NCI-H82 treated with DMSO at 0.1 percent for 48 hours (cell line): ENCODE data around the gene KRTAP10-10.
"Not testable (repeated sequence)": the region's sequence is repeated elsewhere in the genome, so short reads cannot be mapped to it uniquely, and the experiment has no call there.

ENCODE experiments used
- DNase-seq: peaks from one replicate; lab custom pipeline; 2025; ENCODE audit not compliant: unreplicated experiment; lab: John Stamatoyannopoulos, UW

KRTAP10-10 gene

DNA sequence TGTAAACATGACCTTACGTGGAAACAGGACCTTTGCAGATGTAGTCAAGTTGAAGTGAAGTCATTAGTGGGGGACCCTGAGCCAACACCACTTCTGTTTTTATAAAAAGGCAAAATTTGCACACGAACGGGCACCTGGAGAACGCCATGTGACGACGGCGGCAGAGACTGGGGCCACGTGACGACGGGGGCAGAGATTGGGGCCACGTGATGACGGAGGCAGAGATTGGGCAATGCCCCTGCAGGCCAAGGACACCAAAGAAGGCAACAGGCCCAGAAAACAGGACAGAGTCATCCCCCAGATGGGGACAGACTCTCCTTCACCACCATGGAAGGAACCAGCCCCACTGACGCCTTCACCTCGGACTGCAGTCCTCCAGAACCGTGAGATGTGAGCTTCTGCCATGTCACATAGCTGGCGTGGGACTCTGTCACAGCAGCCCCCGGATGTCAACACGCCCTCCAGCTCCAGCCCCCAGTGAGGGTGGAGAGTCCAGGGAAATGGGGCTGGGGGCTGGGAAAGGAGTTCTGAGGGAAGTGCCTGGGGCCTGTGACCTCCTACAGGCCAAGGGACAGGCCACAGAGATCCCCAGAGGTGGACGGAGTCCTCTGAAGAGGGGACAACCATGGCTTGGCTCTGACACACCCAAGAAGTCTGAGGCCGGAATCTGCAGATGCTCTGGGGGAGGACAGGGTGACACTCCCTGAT, 13.3 kb downstream of the KRTAP10-10 start:
- no peak for DNase-seq

DNA sequence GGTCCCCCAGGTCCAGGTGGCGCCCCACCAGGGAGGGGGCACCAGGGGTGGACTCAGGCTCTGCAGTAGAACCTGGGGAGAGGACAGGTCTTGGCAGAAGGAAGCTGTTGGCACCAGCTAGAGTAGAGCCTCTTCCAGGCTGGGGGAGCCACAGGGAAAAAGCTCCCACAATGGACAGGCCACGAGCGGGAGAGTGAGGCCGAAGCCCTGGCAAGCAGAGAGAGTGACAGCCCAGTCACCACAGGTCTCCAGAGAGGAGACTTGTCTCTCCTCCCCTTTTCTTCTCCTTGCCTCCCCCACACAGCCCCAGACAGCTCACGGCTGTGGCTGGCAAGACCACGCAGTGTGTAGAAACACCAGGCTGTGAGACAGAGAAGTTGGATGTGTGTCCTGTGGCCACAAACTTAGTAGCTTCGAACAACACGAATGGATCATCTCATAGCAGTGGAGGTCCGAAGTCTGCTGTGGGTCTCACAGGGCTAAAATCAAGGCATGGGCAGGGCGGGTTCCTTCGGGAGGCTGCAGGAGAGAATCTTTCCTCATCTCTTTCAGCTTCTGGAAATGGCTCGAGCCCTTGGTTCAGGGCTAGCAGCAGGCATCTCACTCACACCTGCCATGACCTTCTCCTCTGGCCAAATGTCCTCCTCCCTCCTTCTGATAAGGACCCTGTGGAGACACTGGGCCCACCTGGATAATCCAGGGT, 14.0 kb downstream of the KRTAP10-10 start:
- DNase-seq, result no peak

DNA sequence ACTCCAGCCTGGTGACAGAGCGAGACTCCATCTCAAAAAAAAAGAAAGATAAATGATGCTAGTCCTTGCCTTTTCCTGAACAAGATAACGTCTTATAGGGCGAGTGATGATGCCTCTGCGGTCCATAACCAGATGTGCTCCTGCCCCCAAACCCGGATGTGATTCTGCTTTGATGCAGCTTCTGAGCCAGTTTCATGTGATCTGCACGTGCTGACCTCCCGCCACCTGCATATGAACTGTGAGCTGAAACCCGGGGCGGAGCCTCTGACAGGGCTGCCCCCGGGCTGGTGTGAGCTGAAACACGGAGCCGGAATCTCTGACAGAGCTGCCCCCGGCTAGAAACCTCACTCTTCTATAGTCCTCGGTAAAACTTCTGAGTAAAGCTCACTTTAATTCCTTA, 16.0 kb downstream of the KRTAP10-10 start:
- DNase-seq, result no peak

DNA sequence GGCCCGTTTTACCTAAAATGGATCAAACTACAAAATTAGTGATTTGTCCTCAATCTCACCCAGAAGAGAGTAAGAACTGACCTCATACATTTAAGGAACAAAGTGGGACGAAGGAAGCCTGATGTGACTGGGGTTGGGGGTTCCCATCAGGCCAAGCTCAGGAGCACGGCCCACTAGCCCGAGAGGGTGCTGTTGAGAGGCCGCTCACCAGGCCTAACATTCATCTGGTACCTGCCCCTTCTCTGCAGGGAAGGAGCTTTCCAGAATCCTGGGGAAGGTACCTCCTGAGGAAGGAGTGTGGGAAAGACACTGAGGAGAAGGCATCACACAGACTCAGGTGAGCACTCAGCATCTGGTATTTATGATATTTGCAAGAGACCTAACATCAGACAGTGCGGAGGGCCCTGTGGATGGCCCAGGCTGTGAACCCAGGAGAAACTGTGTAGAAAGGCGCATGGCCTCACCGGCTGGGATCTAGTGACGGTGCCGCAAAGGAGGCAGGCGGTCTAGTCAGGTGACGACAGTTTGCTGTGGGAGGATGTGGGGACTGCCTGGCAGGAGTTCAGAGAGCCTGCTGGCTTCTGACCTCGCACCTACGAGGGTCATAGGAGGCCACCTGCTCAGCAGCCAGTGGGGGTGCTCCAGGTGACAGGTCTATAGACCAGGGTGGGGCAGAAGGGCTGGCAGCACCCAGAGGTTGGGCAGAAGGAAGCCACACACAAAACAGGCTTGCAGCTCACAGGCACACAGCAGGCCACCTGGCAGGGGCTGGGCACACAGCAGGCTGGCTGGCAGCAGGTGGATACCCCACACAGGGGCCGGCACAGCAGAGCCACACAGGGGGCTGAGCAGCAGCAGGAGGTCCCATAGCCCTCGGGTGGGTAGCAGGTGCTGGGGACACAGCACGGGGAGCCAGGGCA, 16.8 kb downstream of the KRTAP10-10 start:
- DNase-seq, result no peak

DNA sequence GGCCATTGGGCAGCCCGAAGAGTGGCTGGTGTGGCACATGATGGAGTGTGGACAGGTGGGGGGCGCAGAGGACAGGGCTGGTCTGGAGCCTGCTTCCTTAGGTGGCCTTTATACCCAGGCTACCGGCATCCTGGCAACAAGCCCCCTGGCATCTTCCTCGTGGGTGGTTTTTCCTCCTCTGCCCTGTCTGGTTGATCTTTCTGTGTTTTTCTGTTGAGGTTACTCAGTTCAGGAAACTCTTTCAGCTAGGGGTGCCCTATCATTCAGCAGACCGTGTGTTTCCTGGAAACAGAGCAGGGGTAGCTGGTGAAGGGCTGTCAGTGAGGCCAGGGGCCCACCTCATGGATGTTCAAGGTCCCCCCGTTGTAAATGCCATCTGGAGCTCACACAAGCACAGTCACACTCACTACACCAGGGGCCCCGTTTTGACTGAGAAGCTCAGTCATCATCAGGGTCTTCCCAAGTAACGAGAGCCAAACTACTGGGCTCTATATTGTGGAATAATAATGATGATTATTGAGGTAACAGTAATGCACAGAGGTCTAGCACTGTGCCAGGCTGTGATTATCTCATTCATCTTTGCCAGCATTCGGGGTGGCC, 17.5 kb downstream of the KRTAP10-10 start, which contains the start of gene KRTAP12-4:
TSS of gene KRTAP12-4 (minus strand) at position 84 of the 600 bp plus-strand sequence. CDS start at position 39, 45 bp downstream.
- no peak for DNase-seq

DNA sequence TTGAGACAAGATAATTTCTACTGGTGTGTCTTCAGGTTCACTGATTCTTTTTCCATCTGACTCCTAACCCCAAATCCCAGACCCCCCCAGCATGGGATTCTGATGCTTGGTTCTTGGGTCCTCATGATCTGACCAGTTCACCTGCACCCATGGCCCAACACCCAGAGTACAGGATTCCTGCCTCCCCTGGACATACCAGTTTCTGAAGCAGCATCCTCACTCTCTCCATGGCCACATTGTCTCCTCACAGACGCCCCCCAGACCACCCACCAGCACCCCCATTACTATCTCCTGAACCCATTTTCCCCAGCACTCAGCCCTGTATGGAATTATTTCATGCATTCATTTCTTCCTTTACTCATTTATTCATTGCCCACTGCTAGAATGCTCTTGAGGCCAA, 19.7 kb downstream of the KRTAP10-10 start:
- no peak for DNase-seq

DNA sequence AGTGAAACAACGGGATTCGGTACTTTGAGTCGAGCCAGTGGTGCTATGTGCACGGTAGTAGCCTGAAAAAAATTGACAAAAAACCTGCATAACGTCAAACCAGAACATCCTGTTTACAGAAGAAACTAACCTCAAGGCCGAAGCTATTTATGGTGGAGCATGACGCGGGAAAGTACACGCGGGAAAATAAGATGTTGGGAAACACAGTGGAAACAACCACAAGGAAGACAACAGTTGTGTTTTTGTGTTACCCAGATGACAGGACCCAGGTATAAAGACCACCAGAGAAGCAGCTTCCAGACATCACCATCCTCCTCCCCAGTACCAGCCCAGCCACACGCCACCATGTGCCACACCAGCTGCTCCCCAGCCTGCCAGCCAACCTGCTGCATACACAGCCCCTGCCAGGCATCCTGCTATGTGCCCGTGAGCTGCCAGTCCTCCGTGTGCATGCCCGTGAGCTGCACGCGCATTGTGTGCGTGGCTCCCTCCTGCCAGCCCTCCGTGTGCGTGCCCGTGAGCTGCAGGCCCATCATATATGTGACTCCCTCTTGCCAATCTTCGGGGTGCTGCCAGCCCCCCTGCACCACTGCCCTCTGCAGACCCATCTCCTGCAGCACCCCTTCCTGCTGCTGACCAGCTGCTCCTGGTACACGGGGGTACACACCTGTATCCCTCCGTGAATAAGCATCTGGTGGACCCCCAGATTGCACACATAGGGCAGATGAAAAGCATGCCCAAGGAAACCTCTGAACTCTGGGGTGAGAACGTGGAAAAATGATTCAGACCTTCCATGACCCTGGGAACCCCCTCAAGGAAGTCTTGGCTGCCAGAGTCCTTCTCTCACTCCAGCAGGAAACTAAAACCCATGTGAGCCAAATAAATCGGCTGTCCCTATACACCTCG, 20.7 kb downstream of the KRTAP10-10 start, which contains the start of gene KRTAP12-3:
TSS of gene KRTAP12-3 (plus strand) at position 298 of the 906 bp plus-strand sequence. CDS start at position 346, 48 bp downstream.
- no peak for DNase-seq

DNA sequence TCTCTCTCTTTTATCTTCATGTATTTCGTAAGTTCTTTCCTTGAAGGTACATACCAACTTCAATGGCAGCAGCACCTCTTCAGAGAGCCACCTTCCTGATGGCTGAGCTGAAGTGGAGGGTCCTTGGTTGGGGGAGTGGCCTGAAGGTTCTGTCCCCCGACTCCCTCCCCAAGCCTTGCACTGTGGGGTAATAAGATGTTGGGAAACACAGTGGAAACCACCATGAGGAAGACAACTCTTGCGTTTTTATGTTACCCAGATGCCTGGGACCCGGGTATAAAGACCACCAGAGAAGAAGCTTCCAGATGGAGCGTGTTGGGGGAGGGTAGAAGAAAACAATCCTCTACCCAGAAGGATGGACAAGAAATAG, 21.4 kb downstream of the KRTAP10-10 start:
- DNase-seq, result no peak

DNA sequence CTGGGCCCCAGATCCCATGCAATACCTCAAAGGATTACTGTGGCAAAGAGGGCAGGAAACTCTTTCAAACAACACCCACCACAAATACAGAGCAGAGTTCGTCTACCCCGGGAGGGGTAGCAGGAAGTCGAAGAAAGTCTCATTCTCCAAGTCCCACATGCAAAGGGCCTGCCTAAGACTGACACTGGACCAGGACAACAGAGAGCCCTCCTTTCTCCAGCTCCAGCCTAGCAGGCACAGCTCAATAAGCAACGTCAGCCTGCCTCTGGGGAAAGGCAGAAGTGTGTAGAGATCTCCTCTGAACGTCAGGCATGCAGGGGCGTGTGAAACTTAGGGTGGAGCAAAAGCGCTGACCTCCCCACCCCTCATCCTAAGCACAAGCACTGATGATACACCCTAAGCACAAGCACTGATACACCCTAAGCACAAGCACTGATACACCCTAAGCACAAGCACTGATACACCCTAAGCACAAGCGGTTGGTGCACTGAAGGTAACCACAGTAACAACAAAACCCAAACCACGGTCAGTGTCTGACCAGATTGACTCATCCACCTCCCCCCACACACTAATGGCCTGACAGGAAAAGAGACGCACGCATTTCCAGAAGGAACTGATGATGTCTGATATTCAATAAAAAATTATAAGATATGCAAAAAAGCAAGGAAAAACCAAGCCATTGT, 21.9 kb downstream of the KRTAP10-10 start:
- DNase-seq, result no peak

DNA sequence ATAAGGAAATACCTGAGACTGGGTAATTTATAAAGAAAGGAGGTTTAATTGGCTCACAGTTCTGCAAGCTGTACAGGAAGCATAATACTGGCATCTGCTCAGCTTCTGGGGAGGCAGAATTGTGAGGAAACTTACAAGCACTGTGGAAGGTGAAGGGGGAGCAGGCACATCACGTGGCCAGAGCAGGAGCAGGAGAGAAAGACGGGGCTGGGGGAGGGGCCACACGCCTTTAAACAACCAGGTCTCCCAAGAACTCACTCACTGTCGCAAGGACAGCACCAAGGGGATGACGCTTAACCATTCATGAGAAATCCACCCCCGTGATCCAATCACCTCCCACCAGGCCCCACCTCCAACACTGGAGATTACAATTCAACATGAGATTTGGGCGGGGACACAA, 24.4 kb downstream of the KRTAP10-10 start:
- DNase-seq, result not testable (repeated sequence)

DNA sequence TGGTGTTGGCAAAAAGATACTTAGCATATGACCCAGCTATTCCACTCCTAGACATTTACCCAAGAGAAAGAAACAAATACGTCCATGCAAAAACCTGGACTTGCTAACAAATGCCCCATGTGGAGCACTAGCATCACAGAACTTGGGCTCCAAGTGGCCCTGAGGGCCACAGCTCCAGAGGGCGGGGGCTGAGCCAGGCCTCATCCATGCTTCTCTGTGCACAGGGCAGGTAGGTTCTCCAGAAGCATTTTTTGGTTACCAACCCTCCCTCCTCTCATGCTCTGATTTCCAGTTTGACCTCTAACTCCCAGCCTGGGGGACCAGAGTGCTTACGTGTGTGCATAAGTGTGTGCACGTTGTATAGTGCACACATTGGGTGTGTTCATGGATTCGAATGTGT, 27.5 kb downstream of the KRTAP10-10 start:
- DNase-seq, result no peak

DNA sequence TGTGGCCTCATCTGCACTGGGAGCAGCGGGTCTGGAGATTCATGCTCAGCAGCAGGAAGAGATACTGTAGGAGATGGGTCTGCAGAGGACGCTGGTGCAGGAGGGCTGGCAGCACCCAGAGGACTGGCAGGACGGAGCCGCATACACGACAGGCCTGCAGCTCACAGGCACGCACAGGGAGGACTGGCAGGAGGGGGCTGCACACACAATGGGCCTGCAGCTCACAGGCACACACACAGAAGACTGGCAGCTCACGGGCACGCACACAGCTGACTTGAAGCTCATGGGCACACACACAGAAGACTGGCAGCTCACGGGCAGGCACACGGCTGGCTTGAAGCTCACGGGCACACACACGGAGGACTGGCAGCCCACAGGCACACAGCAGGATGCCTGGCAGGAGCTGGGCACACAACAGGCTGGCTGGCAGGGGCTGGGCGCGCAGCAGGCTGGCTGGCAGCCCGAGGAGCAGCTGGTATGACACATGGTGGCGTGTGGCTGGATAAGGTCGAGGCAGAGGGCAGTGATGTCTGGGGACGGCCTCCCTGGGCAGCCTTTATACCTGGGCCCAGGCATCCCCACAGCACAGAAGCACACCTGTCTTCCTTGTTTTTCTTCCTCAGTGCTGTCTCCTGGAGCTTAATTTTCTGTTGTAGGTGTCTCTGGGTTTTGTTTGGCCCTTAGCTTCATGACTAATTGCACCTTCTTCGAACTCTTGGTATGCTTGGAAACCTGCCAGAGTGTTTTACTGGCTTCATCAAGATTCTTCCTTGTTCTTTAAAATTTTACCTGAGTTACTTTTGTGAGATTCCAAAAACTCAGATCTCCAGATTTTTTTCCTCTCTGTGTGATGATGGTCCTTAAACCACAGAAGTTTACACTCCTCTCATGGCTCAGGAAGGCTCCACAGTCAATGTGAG, 29.5 kb downstream of the KRTAP10-10 start, which contains the start of gene KRTAP12-2:
TSS of gene KRTAP12-2 (minus strand) at position 527 of the 920 bp plus-strand sequence. CDS start at position 486, 41 bp downstream.
- no peak for DNase-seq

DNA sequence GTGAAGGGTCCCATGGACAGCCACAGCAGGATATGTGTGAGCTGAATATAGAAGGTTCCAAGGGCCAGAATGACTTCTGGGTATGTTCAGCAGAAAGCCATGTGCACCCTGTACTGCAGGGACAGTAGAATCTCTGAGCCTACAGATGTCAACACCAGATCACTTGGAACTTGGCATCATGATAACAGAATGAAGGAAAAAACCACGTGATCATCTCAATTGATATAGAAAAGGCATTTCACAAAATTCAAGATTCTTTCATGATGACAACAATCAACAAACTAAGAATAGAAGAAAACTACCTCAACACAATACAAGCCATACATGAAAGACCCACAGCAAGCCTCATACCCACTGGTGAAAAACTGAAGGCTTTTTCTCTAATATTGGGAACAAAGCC, 30.5 kb downstream of the KRTAP10-10 start:
- no peak for DNase-seq

DNA sequence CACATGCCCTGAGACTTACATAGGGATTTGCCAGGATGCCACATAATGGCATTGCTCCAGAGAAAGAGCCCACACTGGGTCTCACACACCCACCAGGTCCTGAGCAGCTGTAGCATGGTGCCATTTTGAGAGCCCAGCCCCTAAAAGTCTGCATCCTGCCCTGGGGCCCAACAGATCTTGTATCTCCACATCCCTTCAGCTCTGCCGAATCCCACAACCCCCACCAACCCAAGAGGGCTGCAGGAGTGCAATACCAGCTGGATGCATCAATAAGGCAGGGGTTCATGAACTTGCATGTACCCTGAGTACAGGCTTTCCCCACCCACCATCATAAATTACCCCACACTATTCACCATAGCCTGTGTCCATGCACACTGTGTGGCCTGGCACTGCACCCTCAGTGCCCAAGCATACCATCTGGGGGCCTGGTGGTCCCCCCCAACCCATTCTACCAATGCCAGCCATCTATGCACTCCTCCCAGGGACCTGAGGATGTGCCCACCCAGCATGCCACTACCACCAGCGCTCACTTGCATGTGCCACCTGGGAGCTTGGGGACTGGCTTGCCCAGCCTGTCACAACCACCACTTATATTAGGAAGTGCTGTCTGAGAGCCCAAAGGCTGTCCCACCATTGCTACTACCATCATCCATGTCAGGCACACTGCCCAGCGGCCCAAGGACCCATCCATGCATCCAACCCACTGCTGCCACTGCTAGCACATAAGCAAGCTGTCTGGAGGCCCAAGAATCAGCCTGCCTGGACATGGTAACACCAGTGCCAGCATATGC, 33.7 kb downstream of the KRTAP10-10 start:
- no peak for DNase-seq

DNA sequence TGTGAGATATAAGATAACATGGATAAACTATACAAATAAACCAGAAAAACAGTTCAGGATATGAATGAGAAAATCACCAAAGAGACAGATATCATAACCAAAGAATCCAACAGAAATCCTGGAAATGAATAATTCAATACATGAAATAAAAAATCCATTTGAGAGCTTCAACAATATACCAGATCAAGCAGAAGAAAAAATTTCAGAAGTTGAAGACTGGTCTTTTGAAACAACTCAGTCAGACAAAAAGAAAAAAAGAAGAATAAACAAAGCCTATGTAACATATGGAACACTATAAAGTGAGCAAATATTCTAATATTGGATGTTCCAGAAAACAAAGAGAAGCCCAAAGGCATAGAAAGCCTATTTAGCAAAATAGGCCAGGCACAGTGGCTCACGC, 34.8 kb downstream of the KRTAP10-10 start:
- DNase-seq, result no peak

DNA sequence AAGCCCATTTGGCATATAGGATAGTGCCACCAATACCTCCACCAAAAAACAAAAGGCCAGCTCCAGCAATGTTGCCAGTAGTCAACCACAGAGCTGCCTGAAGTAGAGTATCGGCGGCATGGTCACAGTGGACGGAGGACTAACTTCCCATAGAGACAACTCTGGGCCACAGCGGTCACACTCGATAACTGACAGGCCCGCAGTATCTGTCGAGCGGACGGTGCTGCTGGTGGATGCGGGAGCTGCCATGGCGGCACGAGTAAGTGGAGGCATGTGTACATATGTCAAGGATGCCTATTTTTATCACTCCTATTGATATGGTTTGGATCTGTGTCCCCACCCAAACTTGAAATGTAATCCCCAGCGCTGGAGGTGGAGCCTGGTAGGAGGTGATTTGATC, 40.7 kb downstream of the KRTAP10-10 start:
- DNase-seq, result no peak

DNA sequence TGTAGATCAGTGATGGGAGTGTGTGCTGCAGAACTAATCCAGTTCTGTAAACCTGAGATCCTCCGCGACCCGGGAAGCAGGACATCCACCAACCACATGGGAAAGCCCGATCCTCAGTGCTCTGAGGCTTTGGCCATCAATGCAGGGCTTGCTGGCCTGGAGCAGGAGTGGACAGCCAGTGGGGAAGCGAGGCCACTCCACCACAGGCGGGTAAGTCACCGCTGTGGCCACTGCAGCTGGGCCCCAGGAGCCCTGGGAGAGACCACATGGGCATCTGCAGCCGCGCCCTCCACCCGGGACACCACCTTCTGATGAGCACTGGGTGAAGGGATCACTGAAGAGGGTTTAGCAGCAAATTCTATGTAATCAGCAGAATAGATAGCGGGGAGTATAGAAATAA, 44.0 kb downstream of the KRTAP10-10 start:
- DNase-seq, result no peak
